ENCODE results near the gene DPF3.

DPF3 gene

DNA sequence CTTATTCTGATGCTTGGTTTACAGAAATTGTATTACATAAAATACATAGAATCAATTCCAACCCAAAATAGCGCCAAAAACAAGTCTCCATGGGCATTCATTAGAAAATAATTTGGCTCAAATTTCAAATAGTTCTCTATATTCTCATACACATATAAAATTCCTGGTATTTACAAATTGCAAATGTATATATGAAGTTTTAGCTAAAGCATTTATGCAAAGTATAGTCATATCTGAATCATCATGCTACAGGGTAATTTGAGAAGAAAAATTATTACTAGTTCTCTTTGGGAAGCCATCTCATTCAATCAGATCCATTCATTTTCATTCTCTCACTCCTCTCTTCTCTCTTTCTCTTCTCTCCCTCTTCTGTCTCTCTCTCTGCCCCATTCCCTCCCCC is 257.8 kb downstream of the DPF3 start:
- DNase-seq, result no peak

DNA sequence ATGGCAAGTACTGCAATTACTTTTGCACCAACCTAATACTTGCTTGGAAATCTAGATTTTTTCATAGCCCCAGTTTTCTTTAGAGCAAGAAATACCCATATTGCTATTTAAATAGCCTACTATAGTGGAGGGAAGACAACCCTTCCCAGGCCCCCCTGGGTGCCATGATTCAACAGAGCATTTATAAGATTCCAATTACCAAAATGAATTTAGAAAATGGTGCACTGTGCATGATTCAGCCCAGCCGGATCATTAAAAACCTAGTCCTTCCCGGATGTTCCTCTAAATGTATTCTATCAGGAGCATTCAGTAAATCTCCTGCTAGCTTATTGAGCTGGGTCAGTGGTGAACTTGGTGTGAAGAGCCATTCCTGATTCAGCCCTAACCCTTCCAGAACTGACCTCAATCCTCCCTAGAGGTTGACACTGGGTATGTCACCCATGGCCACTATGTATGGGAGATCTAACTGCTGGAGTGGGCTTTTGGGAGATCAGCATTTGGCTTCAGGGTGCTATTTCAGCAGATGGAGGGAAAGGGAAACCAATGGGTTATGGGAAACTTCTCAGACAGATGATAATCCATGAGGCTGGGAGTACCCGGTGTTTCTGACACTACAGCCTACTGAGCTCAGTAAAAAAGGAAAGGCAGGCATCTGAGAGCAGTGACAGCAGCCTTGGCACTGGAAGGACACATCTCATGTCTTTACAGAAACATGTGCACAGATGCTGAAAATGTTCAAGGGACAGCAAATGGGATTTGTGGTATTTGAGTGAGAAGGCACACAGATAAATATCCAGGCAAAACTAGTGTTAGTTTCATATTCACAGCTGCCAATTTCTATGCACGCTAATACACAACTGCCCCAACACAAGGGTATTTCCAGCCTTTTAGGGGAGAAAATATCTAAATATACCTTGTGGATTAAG is 258.9 kb downstream of the DPF3 start:
- DNase-seq, result no peak

DNA sequence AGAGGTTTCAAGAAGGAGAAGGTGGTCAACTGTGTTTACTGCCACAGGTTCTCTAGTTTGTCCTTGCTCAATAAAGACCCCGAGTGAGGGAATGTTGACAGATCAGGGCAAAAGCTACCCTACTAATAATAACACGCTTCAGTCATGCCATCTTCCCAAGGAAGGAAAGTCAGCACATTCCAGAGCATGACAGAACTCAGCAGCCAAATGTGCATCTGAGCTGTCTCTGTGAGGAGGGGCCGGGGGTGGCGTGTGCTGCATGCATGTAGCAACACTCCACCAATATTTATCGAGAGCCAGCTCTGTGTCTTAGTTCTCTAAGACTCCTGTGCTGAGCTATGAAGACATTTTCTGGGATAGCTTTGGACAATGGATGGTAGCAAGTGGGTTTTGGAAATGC is 260.4 kb downstream of the DPF3 start:
- DNase-seq, result no peak

DNA sequence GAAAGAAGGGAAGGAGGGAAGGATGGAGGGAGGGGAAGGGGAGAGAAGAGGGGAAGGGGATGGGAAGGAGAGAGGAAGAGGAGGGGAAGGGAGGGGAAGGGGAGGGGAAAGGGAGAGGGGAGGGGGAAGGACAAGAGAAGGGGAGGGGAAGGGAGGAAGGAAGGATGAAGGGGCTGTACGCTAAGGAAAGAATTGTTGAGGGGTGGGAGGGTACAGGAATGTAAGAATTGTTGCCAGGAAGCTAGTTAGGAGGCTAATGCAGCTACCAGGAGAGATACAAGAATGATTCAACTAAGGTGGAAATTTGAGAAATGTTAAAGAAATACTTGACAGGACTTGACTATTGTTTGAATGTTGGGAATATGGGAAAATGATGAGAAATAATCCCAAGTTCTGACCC is 261.2 kb downstream of the DPF3 start:
- no peak for DNase-seq

DNA sequence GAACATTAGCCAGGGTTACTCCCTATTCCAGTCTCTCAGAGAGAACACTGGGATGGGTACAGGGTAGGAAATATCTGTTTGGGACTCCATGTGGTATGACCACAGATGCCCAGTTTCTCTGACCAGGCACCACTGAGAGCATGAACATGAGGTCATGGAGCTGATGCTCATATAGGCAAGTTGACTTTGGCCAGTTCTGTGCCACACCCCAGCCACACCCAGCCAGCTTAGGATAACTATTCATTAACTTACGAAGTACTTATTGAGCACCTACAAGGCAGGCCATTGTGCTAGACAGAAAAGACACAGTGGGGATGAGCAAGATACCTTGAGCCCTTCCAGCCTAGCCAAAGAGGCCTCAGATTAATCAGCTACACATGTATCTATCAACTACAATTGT is 262.5 kb downstream of the DPF3 start:
- DNase-seq, result no peak

DNA sequence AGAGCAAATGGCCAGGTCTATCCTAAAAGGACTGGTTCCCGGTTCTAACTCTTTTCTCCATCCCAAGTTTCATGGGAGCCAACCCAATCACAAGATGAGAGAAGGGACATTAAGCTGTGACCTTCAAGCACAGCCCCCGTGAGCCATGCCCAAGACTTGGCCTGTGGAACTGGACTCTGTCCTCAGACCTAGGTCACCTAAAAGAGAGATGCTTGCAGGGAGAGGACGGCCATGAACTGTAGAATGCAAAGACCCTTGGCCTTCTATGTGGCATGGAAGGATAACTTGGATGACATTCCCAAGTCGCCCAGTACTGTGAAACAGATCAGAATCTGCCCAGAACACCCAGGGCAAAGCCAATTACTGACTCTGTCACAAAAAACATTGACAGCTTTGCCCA is 263.5 kb downstream of the DPF3 start:
- no peak for DNase-seq

DNA sequence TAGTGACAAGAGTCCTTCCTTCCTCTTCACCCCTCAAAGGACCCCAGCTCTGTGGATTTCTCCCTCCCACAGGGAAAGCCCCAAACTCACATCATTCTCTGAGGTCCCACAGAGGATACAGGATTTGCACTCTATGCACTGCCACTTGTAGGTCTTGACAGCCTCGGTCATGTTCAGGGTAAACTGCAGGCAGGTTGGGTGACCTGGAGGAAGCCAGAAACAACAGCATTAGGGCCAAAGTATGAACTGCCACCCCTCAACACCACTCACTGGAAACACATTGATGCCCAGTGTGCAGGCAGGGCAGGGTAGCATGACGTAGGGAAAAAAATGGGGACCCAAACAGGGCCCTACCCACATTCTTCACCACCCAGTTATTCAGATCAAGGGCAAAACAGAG is 264.4 kb downstream of the DPF3 start:
- no peak for DNase-seq

DNA sequence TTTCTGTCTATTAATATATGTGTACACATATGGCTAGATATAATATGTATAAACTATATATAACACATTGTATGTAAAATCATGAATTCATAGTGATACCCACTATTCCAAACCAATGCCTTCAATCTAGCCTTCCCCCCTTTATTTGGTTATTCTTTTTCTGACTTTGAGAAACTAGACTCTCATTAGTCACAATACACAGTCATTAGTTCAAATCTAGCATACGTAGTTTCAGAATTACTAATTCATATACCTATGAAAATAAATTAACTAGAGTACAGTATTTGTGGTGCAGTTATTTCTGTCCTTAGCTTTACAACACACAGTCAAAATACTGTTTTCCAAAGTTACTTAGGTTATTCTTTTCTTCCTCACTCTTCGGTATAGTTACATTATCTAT is 268.2 kb downstream of the DPF3 start:
- no peak for DNase-seq

DNA sequence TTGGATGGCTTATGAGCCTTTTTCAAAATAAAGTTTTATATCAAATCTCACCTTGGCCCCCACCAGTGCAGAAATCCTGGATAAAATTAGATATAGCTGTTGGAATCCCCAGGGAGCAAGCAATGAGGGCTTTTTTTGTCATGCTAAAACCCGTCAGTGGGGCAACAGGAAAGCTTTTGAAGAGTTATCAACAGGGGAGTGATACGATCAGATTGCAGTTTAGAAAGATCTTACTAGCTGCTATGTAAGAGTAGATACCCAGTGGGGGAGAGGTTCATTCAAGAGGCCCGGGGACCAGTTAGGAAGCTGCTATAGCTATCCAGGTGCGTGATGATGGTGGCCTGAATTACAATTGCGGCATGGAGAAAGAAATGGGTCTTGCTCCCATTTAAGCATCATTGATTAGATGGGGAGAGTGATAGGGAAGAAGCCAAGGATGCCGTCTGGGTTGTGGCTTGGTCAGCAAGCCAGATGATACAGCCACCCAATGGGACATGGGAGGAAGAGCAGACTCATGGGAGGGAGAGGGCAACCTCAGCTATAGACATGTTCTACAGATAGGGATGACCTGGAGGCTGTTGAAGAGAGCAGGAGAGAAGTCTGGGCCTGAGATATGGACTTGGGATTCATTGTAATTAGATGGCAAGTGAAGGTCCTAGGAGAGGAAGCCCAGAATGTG is 272.4 kb downstream of the DPF3 start:
- DNase-seq, result no peak

DNA sequence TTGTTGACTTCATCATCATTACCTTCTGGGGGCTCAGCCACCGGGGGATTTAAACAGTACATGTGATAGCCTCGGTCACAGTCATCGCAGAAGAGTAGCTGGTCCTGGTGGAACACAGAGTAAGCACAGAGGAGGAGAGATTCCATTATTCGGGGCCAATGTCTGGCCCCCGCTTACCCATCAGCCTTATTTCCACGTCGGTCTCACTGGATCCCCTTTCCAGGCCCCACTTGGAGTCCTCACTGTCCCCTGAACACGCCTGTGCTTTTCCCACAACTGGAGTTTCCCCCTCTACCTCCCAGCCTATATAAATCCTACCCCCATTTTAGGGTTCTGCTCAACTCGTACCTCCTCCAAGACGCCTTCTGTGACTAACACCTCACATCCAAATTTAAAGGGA is 274.0 kb downstream of the DPF3 start:
- no peak for DNase-seq

DNA sequence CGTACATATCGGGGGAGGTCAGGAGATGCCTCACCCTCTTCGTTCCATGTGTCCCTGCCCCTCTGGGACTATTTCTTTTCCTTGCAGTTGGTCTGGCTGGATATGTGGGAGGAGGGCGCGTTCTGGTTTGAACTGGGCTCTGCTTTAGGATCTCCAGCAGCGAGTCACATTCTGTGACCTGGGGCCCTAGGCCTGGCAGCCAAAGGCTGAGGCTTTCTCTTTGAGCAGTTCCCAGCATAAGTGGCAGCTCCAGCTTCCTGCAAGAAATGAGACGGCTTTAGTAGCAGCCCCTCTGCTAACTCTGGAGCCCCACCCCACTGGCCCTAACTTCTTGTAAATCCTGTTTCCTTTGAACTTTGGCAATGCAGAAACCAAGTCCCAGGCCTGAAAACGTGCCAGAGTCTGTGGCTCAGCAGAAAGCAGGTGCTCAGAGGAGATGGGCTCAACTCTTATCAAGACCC is 274.8 kb downstream of the DPF3 start:
- no peak for DNase-seq

DNA sequence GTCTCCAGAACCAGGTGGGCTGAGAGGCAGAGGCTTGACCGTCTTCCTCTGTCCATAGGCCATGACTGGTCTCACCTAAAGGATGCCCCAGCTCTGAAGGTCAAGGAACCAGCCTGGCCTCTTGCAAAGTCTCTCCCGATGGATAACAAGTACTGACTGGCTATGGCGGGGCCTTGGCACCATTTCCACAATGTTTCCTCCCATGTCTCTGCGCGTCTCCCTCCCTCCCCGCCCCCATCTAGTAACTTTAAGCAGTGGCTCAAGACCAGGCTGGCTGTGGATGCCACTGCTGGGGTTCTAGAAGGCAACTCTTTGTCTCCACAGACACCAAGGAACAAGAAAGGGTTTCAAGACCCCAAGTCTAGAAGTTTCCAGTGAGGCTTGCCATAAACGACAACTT is 275.5 kb downstream of the DPF3 start:
- DNase-seq, result no peak

DNA sequence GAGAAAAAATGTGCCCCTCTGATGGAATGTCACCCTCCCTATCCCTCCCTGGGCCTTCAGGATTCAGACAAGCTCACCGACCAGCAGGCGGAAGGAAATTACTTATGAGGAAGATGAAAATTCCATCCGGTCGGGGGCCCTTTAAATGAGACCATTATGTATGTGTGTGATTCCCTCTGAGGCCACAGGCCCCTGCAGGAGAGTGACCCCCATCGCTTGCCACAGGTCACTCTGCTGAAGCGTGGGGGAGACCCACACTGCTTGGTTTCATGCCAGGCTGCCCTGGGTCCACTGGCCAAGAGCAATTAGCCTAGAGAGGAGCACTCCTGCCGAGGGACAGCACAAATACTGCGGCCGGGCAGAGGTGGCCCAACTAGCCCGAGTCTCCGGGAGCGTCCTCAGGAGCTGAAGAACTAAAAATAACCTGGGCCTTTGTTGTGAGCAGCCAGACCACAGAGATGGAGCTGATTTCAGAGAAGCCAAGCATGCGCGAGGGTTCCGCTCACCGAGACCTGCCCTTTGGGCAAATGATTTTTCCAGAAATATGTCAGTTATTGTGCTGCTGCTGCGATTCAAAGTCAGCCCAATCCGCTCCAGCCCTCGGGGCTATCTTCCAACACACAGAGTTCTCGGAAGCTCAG is 276.4 kb downstream of the DPF3 start:
- no peak for DNase-seq

DNA sequence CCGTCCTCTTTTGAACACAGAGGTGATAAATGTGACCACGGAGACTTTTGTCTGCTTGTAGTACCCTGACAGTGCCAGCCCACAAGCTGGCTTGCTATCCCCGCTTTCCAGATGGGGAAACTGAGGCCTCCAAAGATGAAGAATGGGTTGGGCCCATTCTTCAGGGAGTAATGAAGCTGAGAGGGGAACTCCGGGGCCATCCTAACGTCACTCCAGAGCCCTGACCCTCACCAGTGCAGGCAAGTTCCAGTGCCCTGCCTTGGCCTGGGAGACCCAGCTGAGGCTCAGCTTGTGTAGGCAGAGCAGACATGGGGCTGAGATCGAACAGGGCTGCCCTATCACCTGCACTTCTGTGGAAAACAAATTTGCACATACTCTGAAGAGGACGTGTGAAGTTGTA is 277.1 kb downstream of the DPF3 start:
- no peak for DNase-seq

DNA sequence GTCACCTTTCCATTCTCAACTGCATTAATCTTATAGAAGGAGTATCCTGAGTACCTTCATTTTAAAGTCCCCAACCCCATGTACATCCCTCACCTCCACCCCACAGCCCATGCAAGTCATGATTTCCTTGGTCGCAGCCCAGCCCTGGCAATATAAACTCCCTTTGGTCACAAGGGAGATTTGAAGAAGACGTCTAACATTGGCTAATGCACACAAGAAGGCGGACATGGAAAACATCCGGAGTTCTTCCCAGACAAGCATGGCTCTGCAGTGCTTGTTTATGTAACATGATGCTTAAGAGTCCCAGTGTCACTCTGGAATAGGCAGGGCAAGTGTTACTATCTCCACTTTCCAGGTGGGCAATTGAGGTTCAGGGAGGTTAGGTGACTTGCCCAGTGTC is 277.6 kb downstream of the DPF3 start:
- no peak for DNase-seq

DNA sequence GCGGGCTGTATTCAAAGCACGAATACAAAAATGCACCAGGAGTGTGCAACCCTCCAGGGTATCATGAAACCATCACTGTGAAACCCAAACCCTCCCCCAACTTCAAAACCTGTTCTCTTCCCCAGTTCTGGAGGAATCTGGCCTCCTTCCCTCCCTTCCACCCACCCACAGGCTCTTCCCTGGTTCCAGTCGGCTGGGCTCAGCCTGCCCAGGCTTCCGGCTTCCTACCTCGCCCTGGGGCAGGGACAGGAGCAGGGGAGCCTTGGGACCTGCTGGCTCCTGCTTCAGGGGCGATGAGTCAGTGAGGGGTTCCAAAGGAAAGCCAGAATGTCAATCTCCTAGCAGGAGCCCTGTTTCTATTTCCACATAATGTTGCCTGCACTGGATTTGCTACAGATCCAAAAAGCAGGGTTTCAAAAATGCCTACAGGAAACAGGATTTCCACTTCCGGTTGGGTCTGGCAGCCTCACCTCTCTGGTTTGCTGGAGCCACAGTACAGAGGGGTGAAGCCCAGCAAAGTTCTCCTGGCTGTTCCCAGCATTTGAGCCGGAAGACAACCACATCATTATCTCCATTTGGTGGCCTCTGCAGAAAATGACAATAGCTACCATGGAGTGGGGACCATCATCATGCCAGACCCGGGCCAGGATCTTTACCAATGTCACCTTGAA is 278.3 kb downstream of the DPF3 start:
- DNase-seq, result no peak

DNA sequence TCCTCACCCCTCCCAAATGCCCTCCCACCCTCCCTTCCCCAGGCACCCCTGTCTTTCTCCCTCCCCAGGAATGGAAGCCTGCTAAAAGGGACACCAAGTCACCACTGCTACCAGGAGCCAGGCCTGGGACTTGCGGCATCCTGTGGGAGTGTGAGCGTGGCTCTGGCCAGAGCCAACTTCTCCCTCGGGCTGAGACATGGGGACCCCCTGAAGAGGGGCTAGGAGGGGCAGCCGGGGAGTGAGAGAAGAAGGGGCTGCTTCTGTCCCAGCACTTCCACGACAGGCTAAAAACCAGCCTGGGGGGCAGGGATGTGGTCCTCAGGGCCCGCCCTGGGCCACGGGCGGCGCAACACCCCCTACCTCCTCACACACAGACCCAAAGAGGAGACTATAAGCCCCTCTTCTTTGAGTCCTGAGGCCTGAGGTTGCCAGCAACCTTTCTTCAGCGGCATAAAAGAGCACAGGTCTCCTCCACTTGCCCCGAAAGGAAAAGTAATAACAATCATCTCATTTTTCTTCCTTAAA is 278.9 kb downstream of the DPF3 start:
- DNase-seq, result no peak

DNA sequence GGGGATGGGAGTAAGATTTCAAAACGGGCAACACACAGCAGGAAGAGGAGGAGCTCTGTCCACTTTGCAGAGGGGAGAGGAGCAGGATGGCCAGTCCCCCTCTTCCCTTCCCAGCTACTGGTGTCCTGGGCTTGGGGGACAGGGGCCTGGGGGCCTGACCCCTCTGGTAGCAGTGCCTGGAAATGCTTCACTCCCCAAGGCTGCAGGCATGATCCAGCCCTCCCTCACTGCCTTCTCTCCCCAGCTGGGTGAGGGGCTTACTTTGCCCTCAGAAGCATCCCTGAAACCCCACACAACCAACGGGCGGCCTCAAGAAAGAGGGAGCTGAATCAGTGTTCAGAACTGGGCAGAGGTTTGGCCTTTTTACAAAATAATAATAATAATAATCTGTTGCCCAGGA is 279.5 kb downstream of the DPF3 start:
- no peak for DNase-seq

DNA sequence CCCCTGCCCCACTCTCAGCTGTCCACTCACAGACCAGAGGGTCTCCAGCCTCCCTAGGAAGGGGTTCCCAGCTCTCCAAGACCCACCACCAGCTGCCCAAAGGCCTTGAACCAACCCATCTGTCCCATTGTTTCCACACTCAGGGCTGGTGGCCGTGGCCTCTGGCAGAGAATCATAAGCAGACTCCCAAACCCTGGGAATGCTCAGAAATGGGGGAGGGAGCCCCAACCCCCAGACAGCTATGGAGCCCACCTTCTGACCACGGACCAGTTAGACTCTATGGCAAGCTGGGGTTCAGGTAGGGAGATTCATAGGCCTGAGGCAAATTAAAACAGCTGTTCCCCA is 280.0 kb downstream of the DPF3 start:
- DNase-seq, result no peak

DNA sequence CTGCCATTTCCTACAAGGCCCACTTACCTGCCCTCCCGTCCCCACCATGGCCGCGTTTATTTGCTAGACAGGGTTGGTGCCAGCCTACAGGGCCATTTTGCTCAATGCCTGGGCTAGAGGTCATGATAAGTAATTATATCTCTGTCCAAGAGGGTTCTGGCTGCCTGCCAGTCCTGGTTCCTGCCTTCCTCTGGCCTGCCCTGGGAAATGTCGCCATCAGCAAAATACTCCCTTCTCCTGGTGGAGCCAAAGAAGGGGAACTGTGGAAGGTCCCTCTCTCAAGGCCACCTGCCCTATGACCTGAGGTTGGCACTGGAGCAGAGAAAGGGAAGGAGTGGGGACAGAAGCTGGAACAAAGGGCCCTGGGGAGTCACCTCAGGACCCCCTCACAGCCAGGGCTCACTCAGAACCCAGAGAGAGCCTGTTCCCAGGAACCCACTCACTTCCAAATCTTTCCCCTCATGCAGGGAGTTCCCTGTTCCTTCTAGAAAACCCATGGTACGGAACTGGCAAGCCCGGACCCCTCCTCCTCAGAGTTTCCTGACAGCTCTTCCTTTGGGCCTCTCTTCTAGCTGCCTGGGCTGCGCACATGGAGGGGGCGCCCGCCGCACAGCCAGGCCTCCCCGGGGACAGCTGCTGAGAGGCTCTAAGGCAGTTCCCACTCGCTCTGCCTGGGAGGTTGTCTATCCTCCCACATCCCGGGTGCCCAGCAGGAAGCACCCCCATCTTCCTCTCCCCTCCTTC is 280.5 kb downstream of the DPF3 start:
- DNase-seq, result no peak

DNA sequence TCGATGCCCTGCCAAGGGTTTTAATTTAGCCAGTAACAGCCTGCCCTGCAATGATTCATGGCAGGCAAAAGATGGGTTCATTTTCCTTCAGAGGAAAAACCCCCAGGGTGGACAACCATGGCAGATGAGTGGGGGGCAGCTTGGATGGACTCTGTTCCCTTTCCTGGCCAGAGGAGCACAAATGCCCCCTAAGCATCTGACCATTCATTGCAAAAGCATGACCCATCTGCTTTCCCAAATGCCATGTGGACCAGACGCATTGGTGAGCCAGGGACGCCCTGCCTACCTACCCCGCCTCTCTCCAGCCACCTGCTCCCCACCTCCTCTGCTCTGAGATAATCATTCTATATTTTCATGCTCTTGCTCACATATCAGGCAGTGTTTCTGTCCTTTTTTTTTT is 281.9 kb downstream of the DPF3 start:
- DNase-seq, result no peak

DNA sequence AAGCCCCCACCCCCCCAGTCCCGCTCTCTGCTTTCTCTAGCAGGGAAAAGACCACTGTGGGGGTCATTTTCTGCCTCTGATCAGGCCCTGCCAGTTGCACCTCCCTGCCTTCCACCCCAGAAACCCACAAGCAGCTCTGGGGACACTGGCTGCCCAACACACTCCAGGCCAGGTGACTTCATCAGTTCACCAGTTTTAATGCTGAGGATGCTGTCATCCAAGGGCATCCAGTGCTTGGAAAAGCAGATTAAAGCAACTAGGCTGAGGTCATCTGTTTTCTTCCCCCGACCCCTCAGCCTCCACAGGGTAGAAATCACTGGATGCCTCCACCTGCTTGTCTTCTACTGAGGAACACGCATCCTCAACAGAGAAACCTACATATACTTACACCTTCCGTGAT is 282.4 kb downstream of the DPF3 start:
- DNase-seq, result no peak

DNA sequence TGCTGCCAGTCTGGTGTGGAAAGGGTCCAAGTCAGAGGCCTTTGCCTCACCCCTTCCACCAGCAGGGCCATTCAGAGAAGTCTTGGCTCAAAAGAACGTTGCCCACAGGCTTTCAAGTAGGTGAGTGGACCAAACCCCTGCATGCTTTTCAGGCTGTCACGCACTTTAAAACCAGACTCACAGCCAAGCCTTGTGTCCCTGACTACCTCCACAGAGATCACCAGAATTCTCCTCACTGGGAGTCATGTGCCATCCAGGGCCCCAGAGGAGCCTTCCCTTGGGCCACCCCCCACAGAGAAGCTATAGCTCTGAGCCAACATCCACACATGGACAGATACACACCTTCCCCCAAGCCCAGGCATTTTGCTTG is 283.1 kb downstream of the DPF3 start:
- no peak for DNase-seq

All from 8988T (cell line).